ENCODE data around the gene BUD13. TPM values are rescaled to one million over a fixed set of nuclear protein-coding genes. Genes with fewer than 3 reads are reported as not detected.

Gene BUD13
- polyA plus RNA-seq, 2 of the 4 experiments (the other 2 are of a cell fraction), result 9.8 to 16.2 TPM

GRCh38 chr11:116707746-116708145 lies 65.0 kb downstream of the BUD13 start:
- no peak overlapping the region for H3K4me2 ChIP-seq
- CTCF ChIA-PET, result no interaction called here
- no peak overlapping the region for H3K4me3 ChIP-seq
- H3K27ac ChIP-seq, result no peak overlapping the region
- POLR2A ChIA-PET, result no interaction called here
- 40% methylated on average over 9 of the region's 9 CpGs for WGBS (ENCODE audit: missing lambda C conversion rate)
- ATAC-seq, result peak in 1 of 2 experiments; percentile 35; a peak in 3 of 6 replicates
- no peaks in the 10 kb centered on the region for H3K9me3 ChIP-seq
- H3K4me1 ChIP-seq, result no peaks in the 10 kb centered on the region
- no peak for DNase-seq (ENCODE audit: low read depth in 1 of 2, low spot score in 1 of 2)
- FAIRE-seq, result no peak
- no peak for TF ChIP-seq CHD4 (IDR thresholded peaks at IDR 0.05; ENCODE audit: borderline replicate concordance)
- no peak for TF ChIP-seq ATOH8 (CRISPR knock-in tag; IDR thresholded peaks at IDR 0.05; ENCODE audit: low read depth)
- TF ChIP-seq ZNF302 (CRISPR knock-in tag; IDR thresholded peaks at IDR 0.05), result no peak
- TF ChIP-seq NR3C1 (IDR thresholded peaks at IDR 0.05), result no peak
- TF ChIP-seq NFE2L2 (conservative IDR thresholded peaks at IDR 0.05; ENCODE audit: low read length), result no peak
- no peak for TF ChIP-seq POLR2A (IDR thresholded peaks at IDR 0.05; ENCODE audit: low read length)
- TF ChIP-seq HEYL (CRISPR knock-in tag; IDR thresholded peaks at IDR 0.05), result no peak
- TF ChIP-seq ESRRA (IDR thresholded peaks at IDR 0.05; ENCODE audit: borderline replicate concordance, low read length), result no peak
- no peak for TF ChIP-seq CHD2 (IDR thresholded peaks at IDR 0.05; ENCODE audit: low read length, partially characterized antibody)
- TF ChIP-seq EP300 (IDR thresholded peaks at IDR 0.05), result no peak
- no peak for TF ChIP-seq KDM1A (IDR thresholded peaks at IDR 0.05; ENCODE audit: low read depth)
- no peak for TF ChIP-seq MAZ (IDR thresholded peaks at IDR 0.05; ENCODE audit: borderline replicate concordance, low read depth, low read length)

GRCh38 chr11:116707161-116707629 lies 65.6 kb downstream of the BUD13 start:
- H3K9me3 ChIP-seq, result no peaks in the 10 kb centered on the region
- ATAC-seq (no peak), FAIRE-seq (no peak), DNase-seq (ENCODE audit: low read depth in 1 of 2, low spot score in 1 of 2) (no peak)
- H3K4me2 ChIP-seq, result no peak overlapping the region
- ChIA-PET POLR2A (no interaction called here), CTCF (no interaction called here)
- H3K4me3 ChIP-seq, result no peak overlapping the region
- WGBS (ENCODE audit: missing lambda C conversion rate), result 80% methylated on average over 21 of the region's 37 CpGs
- H3K27ac ChIP-seq, result no peak overlapping the region
- TF ChIP-seq ZNF302 (CRISPR knock-in tag; IDR thresholded peaks at IDR 0.05) (no peak), CBX2 (IDR thresholded peaks at IDR 0.05; ENCODE audit: borderline replicate concordance, low read depth) (no peak), POLR2AphosphoS2 (conservative IDR thresholded peaks at IDR 0.05; ENCODE audit: low read length) (no peak), FOXS1 (CRISPR knock-in tag; IDR thresholded peaks at IDR 0.05) (no peak), KDM5A (IDR thresholded peaks at IDR 0.05) (no peak), ELK1 (IDR thresholded peaks at IDR 0.05; ENCODE audit: low read depth, low read length) (no peak), SMC3 (IDR thresholded peaks at IDR 0.05) (no peak), POLR2A (IDR thresholded peaks at IDR 0.05; ENCODE audit: low read length) (no peak), EHMT2 (IDR thresholded peaks at IDR 0.05; ENCODE audit: low read depth) (no peak), JUNB (IDR thresholded peaks at IDR 0.05) (no peak), KDM1A (IDR thresholded peaks at IDR 0.05; ENCODE audit: low read depth) (no peak), HEYL (CRISPR knock-in tag; IDR thresholded peaks at IDR 0.05) (no peak), ESRRA (IDR thresholded peaks at IDR 0.05; ENCODE audit: borderline replicate concordance, low read length) (no peak), CHD4 (IDR thresholded peaks at IDR 0.05; ENCODE audit: borderline replicate concordance) (no peak)
- H3K4me1 ChIP-seq, result no peaks in the 10 kb centered on the region

GRCh38 chr11:116703421-116703820 lies 69.4 kb downstream of the BUD13 start:
- ChIA-PET POLR2A (no interaction called here), CTCF (interaction anchor here (2.2 to 4.5 kb wide), 2 partner anchors 12 to 62 kb away, joined by 4 to 19 read pairs; no protein-coding TSS in a partner anchor)
- H3K4me3 ChIP-seq, result no peak overlapping the region
- no peaks in the 10 kb centered on the region for H3K9me3 ChIP-seq
- FAIRE-seq (no peak), ATAC-seq (no peak), DNase-seq (ENCODE audit: low read depth in 1 of 2, low spot score in 1 of 2) (no peak)
- 76% methylated on average over 4 of the region's 11 CpGs for WGBS (ENCODE audit: missing lambda C conversion rate)
- no peak for TF ChIP-seq RARB (CRISPR knock-in tag; IDR thresholded peaks at IDR 0.05)
- no peak for TF ChIP-seq HOXB5 (CRISPR knock-in tag; IDR thresholded peaks at IDR 0.05)
- TF ChIP-seq RCOR1 (IDR thresholded peaks at IDR 0.05; ENCODE audit: low read depth, low read length), result no peak
- TF ChIP-seq ZFP36 (IDR thresholded peaks at IDR 0.05; ENCODE audit: borderline replicate concordance, partially characterized antibody), result no peak
- no peak overlapping the region for H3K27ac ChIP-seq
- no peak overlapping the region for H3K4me2 ChIP-seq
- no peaks in the 10 kb centered on the region for H3K4me1 ChIP-seq
